GM19395 (cell line): ENCODE results near the gene FEN1.

ENCODE experiments used
- ATAC-seq: cut with Tn5 transposase; IDR thresholded peaks from one replicate; pipeline ENCODE4 v1.9.1; 2021; ENCODE audit warnings: mild to moderate bottlenecking, moderate library complexity; ENCODE audit not compliant: unreplicated experiment

Gene FEN1

DNA sequence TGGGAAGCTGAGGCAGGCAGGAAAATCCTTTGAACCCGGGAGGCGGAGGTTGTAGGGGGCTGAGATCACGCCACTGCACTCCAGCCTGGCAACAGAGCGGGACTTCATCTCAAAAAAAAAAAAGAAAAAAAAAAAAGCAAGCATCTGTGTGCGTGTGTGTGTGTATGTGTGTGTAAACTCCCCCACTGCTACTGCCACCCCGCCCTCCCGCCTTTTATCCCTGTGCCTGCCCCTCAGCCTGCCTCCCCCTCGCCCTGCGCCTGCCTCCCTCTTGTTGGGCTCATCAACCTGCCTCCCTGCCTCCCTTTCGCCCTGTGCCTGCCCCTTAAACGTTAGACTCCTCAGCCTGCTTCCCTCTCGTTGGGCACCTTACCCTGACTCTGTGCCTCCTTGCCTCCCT, 18.3 kb upstream of the FEN1 start:
- ATAC-seq, result no peak

DNA sequence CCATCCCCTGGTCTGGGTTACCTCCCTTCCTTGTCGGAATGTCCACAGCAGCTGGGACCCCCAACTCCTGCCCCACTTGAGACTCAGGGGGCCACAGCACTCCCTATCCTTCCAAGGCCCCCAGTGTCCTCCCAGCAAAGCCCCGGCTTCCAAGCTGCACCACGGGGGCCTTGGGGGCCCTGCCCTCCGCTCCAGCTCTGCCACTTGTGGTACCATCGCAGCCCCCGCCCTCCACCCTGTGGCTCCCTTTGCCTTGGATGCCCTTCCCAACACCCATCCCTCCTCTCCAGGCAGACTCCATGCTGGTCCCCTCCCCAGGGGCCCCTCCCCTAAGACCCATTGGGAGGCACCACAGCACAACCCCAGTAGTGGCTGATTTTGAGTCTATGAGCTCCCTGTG, 17.6 kb upstream of the FEN1 start:
- no peak for ATAC-seq

DNA sequence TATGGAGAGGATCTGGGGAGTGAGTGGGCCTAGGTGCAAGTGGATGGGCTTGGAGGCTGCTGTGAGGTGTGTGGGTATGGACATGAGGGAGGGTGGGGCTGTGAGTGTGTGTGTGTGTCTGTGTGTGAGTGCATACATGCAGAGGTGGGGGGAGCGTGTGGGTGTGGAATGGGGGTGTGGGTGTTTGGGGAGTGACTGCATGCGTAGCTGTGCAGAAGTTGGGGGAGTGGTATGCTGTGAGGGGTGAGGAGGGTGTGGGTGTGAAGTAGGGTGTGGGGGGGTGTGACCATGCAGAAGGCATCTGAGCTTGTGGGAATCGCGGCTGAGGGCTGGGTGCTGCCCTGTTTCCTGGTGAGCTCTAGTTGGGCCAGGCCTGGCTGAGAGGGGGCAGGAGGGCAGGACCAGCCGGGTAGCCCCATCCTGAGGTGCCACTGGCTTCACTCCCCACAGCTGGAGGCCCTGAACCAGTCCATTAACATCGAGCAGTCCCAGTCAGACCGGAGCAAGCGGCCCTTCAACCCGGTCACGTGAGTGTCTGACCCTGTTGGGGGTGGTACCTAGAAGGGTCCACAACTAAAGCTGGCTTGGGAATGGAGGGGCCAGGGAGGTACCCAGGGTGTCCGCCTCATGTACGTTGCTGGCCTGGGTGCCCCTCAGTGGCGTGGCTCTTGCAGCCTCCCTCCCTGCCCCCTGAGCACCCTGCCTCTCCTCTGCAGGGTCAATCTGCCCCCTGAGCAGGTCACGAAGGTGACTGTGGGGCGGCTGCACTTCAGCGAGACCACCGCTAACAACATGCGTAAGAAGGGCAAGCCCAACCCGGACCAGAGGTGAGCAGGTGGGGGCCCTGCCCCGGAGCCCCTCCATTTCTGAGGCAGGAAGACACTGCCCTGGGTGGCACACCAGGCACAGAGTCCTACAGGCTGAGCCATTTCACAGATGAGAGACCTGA, 16.8 kb upstream of the FEN1 start:
- no peak for ATAC-seq

DNA sequence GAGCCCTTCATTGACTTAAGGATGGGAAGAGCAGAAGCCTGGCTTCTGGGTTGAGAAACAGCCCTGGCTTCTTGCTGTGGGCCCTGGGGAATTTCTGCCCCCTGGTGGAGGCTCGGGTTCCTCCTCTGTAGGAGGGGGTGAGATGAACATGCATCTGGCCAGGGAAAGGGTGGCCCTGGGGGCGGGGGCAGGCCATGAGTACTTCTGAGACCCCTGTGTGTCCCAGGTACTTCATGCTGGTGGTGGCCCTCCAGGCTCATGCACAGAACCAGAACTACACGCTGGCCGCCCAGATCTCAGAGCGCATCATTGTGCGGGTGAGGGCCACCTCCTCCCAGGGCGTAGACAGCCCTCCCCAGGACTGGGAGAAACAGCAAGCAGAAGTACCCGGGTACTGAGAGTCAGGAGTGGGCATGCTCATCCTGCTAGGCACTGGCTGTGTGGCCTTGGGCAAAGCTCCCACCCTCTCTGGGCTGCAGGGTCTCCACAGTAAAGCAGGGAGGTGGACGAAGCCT, 16.1 kb upstream of the FEN1 start:
- ATAC-seq, result peak; percentile 60

DNA sequence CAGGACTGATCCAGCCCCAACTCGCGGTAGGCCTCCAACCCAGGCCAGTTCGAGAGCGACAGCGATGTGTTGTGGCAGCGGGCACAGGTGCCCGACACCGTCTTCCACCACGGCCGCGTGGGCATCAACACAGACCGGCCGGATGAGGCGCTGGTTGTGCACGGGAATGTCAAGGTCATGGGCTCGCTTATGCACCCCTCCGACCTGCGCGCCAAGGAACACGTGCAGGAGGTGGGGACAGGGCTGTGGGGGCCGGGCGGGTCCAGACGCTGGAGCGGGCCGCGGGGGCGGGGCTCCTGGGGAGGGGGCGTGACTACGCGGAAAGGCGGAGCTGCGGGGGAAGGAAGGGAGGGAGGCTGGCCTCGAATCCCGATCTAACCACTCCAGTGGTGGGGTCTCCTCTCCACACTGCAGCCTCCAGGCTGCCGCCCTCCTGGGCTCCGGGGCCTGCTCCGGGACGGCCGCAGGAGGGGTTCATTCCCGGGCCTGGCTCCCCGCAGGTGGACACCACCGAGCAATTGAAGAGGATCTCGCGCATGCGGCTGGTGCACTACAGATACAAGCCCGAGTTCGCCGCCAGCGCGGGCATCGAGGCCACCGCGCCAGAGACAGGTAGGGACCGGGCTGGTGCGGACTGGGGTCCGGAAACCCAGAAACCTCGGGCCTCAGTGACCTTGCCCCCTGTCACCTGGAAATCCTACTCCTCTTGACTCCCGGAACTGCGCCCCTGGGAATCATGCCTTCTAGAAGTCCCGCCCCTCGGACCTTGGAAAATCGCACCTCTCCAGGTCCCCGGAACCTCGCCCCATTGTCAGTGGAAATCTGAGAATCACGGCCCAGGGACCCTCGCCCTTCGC, 15.2 kb upstream of the FEN1 start:
- ATAC-seq, result no peak

DNA sequence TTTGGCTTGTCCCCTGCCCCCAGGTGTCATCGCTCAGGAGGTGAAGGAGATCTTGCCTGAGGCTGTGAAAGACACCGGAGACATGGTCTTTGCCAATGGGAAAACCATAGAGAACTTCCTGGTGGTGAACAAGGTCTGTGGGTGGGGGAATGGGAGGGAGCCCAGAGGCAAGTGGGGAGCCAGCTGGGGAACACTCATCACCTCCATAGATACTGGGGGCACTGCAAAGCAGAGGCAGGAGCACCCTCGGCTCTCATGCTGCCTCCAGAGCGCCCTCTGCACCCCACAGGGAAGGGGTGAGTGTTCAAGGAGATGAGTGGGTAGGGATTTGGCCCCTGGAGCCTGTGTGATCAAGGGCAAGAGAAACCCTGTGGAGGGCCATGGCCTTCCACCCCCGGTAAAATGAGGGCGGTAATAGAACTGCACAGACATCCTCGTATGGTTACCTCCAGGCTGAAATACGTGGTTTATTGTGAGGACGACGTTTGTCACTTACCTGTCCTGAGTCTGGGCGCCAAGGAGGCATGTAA, 14.3 kb upstream of the FEN1 start:
- no peak for ATAC-seq

DNA sequence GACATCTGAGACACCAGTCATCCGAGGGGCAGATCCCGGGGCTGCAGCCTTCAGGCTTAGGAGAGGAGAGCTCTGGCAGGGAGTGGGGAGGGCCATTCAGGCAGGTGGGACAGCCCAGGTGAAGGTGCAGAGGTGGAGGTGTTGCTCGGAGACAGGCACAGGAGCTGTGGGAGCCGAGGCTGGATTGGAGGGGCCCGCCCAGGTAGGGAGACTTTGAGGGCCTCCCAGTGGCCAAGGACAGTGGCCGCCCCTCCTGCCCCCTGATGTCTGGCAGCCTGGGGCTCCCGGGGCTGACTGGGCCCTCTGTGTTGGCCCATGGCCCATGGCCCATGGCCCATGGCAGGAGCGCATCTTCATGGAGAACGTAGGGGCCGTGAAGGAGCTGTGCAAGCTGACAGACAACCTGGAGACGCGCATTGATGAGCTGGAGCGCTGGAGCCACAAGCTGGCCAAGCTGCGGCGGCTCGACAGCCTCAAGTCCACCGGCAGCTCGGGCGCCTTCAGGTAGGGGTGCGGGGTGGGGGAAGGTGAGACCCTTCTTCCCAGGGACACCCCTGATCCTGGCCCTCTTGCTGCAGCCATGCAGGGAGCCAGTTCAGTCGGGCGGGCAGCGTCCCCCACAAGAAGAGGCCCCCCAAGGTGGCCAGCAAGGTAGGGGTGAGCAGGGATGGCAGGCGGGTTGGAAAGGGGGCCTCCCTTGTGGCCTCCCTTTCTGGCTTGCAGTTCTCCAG, 13.6 kb upstream of the FEN1 start:
- ATAC-seq, result no peak

DNA sequence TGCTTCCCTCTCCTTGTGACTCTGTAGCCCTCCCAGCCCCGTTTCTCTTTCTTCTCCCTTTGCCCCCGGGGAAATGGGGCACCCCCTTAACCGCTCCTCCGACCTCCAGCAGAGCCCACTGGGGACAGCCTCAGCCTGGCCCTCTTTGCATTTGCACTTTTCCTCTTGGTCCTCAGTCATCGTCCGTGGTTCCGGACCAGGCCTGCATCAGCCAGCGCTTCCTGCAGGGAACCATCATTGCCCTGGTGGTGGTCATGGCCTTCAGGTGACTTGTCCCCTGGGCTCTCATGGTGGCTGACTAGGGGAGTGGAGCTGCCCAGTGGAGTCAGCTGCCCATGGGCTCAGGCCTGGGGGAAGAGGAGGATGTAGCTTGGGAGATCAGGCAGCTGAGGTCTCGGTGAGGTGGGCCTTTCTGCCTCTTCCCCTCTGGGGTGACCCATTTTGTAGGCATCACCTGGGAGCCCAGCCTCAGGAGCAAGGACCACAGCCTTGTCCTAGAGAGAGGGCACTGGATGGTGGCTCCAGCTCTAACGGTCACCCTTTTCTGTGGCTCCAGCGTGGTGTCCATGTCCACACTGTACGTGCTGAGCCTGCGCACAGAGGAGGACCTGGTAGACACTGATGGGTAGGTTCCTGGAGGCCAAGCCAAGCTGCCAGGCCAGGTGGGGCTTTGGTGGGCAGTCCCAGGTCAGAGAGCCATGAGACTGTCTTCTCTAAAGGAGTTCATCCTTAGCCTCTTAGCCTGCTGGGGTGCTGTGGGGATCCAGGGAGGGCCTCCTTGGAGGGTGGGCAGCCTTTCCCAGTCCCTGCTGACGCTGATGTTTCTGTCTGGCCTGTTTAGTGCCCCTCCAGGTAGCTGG, 12.8 kb upstream of the FEN1 start:
- no peak for ATAC-seq

DNA sequence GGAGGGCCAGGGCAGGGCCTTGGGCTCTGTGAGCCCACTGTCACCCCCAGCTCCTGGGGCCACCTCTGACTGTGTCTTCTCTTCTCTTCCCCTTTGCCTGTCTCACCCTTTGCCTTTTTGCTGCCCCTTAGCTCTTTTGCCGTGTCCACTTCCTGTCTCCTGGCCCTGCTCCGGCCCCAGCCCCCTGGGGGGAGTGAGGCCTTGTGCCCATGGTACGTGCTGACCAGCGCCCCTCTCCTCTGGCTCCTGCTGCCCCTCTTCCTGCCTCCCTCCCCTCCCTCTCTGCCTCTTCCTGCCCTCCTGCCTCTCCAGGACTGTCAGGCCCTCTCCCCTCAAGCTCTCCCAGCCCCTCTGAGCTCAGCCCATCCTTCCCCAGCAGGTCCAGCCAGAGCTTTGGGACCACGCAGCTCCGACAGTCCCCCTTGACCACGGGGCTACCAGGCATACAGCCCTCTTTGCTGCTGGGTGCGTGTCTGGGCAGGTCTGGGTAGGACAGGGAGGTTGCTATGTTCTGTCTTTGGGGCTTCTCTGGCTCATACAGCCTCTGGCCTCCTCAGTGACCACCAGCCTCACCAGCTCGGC, 12.0 kb upstream of the FEN1 start:
- no peak for ATAC-seq

DNA sequence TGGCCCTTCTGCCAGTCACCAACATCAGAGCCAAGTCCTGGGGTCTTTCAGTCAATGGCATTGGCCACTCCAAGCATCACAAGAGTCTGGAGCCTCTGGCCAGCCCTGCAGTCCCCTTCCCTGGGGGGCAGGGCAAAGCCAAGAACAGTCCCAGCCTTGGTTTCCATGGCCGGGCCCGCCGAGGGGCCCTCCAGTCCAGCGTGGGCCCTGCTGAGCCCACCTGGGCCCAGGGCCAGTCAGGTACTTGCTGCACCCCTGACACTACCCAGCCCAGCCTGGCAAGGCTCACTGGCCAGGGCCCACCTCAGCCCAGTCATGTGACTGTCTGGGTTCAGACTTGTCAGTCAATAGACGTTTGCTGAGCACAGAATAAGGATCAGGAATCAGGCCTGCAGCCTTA, 11.1 kb upstream of the FEN1 start:
- ATAC-seq, result no peak

DNA sequence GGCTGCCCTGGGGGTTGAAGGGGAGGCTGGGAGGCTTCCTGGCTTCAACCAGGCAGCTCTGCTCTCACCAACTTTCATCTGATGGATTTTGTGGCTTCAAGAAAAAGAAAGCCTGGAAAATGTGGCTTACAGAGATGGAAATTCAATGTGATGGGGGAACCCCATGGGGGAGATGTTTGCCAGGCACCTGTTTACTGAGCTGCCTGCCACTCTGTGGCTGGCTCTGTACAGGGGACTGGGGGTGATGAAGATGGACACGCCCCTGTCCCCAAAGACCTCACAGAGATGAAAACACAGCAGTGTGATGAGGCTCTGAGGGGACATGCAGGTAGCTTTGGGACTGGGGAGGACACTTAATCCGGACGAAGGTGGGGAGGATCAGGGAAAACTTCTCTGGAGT, 10.4 kb upstream of the FEN1 start:
- ATAC-seq, result no peak

DNA sequence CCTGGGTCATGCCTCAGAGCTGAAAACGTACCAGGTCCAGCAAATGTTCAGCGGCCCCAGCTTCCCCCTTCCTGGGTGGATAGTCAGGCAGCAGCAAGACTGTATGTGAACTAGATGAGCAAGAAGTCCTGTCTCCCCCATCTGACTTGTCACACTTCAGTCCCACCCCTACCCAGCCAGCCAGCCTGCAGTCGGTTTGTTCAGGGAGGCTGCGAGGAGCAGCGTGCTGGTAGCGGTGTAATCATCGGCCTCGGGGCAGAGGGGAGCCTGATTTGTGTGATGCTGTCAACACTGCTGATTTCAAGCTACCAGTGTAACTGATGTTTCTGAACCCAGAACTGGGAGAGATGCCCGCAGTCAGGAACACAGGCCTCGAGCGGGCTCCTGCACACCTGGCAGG, 9.9 kb upstream of the FEN1 start:
- ATAC-seq, result no peak

DNA sequence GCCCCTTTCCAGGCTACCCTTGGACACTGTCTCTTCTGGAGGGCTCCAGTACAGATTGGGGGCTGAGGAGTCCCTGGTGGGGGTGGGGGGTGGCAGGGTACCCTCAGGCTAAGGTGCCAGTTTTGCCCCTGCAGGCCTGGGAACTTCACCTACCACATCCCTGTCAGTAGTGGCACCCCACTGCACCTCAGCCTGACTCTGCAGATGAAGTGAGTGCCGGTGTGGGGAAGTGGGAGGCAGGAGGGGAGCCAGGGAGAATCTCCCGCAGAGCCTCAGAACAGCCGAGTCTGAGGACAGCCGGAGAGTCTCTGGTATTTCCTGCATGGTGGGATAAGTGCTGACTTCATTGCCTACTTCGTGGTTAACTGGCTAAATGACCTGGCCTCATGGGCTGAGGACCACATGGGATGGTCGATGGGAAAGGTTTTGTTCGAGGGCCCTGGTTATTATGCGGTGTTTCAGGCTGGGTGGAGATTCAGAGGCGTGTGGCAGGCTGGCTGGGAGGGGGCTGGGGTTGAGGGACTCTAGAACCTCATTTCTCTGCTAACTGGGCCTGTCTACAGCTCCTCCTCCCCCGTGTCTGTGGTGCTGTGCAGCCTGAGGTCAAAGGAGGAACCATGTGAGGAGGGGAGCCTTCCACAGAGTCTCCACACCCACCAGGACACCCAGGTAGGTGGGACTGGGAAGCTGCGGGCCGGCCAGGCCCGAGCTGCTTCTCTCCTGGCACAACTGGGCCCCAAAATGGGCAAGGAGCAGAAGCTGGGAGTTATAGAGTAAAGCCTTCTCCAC, 8.8 kb upstream of the FEN1 start:
- no peak for ATAC-seq

DNA sequence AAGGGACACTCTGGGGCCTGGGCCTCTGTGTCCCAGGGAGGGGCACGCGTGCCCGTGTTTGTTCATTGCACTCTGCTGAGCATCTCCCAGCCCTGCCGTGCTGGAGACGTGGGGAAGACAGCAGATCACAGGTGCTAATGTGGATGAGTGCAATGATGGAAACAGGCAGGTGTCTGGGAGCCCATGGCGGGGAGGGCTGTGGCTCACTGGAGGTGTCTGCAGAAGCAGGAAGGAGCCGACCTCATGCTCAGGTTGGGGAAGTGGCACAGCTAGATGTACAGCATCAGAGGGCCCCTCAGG, 8.3 kb upstream of the FEN1 start:
- no peak for ATAC-seq

DNA sequence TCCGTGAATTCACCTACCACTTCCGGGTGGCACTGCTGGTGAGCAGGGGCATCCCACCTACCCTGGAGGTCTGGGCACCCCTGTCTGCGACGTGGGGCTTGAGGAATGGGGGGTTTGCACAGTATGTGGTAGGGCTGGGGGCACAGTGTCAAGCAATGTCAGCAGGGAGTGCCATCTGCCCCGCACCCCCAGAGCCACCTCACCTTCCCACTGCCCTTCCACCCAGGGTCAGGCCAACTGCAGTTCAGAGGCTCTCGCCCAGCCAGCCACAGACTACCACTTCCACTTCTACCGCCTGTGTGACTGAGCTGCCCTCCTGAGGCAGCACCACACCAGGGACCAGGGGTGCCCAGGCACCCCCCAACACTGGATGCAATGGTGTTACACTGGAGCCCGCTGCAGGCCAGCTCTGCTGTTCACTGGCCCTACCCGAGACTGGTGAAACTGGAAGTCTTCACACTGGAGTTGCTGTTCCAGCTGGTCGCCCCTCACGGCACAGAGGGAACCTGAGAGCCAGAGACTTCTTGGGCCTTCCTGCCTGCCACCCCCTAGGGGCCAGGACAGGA, 6.8 kb upstream of the FEN1 start:
- ATAC-seq, result no peak

DNA sequence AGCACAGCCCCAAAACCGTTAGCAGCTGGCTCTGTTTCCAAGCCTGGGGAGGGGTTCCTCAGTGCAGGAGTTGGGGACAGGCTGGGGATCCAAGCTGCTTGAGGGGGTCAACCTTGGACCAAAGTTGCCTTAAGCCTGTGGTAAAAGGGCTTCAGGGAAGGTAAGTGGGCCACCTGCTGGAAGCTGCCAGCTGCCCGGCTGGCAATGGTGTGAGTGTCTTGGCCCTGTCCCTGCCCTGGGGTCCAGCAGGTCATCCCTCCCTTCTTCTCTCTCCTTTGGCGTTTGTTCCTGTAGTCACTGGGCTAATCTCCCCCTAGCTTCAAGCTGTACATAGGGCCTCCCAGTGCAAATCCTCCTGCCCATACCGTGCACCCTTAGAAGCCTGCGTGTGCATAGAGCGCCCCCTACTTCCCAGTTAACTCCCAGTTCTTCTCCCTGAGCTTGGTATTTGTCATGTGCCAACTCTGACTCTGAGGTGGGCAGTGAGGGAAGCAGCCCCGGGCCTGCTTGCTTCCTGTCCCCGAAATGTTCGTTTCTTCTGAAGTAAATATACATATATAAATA, 4.7 kb upstream of the FEN1 start:
- no peak for ATAC-seq

DNA sequence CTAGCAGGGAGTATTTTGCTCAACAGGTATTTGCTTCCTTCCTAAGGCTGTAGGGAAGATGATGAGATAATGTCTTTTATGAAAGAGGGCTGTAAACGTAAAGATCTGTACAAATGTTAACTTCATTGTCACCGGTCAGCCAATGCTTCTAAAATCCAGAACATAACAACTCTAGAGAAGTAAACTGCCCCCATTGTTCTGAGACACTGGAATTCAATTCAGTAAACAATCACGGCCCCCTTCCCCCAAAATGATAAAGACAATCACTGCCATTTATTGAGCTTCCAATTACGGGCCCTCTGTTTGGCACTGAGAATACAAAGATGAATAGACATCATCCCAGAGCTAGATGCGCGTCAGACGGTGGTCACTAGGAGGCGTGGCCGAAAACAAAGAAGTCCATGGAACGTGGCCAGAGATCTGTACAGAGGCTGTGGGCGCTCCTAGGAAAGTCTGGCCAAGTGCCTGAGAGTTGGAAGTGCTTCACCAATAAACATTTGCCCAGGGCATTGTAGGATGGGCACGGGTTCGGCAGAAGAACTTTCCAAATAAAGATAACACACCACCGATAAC, 888 bp upstream of the FEN1 start:
- peak; percentile 39 for ATAC-seq
